HT1080 (cell line): ENCODE measurements around the gene AHNAK2. TPM values are rescaled to one million over a fixed set of nuclear protein-coding genes. Genes with fewer than 3 reads are reported as not detected.

Experiments
- DNase-seq: peaks from one replicate; pipeline ENCODE4 v3.0.0-alpha.2; 2015; ENCODE audit warnings: low read depth
- total RNA-seq: library from RNA; depleted of rRNA; stranded (reverse); fragments of >200 nt; shearing (Covaris generic); gene quantifications from 2 replicates; pipeline ENCODE4 v1.2.3, GENCODE V29; 2014

The AHNAK2 gene
- total RNA-seq, 1 experiment from 2014 or later: 54.6 TPM

DNA sequence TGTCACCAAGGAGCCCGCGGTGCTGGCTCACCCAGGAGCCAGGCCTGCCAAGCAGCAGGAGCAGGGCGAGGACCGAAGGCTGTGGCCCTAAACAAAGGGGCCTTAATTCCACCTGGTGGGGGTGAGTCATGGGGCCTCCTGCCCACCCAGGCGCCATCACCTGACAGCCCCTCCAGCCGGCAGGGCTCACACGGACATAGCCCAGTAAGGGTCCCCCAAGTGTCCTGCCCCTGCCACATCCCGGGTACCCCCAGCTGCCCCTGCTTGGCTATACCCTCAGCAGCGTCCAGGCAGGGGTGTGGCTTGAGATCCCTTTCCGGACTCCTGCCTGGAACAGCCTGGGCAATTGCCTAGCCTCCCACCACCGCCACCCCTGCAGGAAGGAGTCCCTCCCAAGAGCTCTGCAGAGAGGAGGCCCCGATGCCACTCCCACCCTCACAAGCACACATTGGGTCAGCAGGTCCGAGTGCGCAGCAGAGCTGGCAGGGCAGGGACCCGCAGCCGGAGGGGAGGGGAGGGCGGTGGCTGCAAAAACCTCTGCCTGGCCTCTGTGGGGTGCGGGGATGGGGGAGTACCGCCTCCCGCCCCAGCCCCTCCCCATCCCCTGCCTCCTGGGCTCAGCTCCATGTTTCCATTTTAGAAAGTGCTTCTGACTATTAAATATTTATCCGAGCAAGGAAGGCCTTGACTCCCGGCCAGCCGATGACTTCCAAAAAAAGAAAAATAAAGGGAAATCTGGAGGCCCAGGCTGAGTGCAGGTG, 4.6 kb downstream of the AHNAK2 start:
- peak; percentile 100 for DNase-seq

GRCh38 chr14:104973135-104973384, 5.1 kb downstream of the AHNAK2 start:
- DNase-seq: no peak

- peak; percentile 92 for DNase-seq
These were observed 5.7 kb downstream of the AHNAK2 start for GRCh38 chr14:104972301-104973134.

DNA sequence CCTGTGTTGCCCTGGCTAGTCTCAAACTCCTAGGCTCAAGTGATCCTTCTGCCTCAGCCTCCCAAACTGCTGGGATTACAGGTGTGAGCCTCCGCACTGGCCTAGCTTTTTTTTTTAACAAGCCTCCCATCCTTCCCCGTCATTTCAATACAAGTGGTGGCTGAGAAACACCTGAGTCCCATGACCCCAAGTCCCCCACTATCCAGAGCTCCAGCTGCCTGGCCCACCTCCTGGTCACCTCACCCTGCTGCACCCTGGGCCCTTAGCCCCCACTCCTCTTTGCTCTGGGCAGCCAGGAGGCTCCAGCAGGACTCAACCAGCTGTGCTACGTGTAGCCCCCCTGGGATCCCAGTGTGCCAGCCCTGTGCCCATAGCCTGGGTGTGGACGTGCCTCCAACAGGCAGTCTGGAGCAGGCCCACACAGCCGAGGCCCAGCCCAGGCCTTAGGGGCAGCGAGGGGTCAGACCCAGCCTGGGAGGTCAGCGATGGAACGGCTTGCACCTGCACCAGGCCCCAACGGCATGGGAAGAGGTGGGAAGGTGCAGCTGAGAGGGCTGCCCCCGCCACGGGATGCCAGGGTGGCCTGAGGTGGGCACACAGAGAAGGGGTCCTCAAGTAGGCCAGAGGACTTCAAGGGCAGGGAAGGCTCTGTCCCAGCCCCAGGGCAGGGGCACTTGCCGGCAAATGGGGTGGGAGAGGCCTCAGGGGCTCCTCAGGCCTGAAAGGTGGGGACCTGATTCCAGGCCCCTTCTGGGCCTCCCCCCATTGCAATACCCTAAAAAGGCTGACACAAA, 6.5 kb downstream of the AHNAK2 start:
- DNase-seq: no peak

GRCh38 chr14:104970231-104971068, 7.7 kb downstream of the AHNAK2 start:
- peak; percentile 98 for DNase-seq

- no peak for DNase-seq
These were observed 8.4 kb downstream of the AHNAK2 start for GRCh38 chr14:104969741-104970230.

DNA sequence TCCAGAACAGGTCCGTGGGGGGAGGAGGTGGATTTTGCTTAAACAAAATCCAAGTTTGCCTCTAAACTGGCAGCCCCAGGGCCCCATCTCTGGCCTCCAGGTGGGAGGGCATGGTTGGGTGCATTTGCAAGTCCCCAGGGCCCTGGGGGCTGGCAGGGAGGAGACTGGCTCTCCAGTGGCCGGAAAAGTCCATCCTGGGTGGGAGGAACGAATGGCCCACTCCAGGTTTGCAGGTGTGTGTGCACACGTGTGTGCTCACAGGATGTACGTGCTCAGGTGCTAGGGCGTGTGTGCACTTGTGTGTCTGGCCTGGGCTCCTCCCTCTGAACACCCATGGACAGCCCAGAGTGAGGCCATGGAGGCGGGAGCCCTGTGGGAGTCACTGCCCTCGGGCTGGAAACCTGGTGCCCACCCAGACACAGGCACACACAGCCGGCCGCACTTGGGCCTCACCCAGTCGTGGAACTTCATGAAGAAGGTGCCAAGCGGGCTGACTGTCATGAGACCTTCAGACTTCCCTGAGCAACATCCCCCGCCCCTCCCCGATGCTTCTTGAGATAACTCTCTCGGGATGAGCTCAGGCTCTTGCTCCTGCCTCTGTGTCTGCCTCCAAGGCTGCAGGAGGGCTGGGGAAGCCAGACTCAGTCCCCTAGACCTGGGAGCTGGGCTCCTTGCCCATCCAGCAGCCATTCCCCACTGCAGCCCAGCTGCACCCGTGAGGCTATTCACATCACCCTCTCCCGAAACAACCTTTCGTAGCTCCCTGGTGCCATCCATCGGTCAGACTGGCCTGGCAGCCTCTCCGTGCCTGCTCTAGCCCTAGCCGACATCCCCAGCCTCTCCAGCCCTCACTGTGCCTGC, 9.4 kb downstream of the AHNAK2 start:
- no peak for DNase-seq

GRCh38 chr14:104968153-104968527, 10.0 kb downstream of the AHNAK2 start:
- DNase-seq: peak; percentile 27

DNA sequence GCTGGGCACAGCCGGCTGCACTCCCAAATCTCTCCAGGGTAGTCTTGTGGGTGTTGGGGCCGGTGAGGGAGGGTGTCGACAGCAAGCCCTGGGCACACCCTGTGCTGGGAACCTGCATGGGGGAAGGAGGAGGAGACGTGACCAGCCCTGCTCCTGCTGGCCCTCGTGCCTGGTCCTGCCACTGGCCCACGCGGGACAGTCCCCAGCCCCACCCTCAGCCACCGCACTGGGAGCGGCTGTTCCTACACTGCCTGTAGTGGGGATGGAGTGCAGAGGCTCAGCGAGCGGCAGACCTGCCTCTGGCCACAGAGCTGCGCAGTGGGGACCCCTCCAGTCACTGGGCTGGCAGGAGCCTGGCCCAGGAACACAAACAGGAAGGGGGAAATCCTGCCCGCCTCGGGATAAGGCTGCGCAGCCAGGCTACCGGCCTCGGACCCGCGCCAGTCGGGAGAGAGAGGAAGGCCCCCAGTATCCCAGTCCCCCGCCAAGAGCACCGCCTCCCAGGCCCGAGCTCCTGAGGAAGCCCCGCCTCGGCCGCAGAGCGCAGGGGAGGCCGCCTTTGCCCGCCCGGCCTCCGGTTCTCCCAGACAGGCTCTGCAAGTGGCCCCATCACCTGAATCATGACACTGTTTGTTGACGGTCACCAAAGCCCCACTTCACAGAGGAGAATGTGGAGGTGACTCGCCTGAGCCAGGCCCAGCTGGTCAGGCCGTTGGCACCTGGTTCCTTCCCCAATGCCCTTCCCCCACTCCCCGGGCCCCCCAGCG, 10.6 kb downstream of the AHNAK2 start:
- DNase-seq: no peak

GRCh38 chr14:104966981-104967385, 11.2 kb downstream of the AHNAK2 start:
- no peak for DNase-seq

- no peak for DNase-seq
These were observed 11.8 kb downstream of the AHNAK2 start for GRCh38 chr14:104966261-104966865.

- DNase-seq: no peak
These were observed 12.5 kb downstream of the AHNAK2 start for GRCh38 chr14:104965561-104966231.

- DNase-seq: no peak
These were observed 13.6 kb downstream of the AHNAK2 start for GRCh38 chr14:104964546-104964945.

DNA sequence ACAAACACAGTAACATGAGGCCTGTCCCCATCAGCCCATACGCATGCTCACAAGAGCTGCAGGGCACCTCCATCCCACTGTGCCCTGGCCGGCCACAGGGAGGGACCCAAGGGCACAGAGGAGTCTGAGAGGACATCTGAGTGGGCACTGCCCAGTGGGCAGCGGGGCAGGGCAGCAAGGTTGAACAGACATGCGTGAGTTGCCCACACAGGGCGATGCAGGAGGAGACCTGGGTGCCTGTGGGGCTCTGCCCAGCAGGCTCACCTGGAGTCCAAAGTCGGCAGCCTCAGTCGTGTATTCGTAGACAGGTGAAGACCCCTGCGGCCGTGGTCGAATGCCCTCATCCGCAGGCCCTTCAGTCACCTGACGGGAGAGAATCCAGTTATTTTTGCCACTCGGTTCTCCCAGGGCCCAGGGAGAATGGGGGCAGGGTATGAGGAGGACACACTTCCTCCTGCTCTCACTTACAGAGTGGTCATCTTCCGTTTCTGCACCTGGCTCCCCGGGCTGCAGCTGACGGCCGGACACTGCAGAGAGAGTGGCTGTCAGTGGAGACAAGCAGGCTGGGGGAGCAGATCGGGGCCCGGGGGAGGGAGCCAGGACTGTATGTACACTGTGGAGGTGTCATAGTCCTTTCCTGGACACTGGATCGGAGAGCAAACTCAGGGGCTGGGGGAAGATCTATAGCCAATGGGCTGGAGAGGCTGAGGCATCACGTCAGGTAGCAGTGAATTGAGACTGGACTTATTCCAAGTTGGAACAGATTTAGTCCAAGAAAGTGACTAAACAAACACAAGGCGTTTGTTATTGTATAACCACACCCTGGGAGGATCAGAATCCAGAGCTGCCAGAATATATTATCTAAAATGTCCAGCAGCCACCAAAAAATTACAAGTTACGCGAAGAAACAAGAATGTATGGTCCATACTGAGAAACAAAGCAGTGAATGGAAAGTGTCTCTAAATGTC, 20.7 kb downstream of the AHNAK2 start:
- DNase-seq: no peak

- DNase-seq: no peak
These were observed 21.8 kb downstream of the AHNAK2 start for GRCh38 chr14:104956290-104956890.

GRCh38 chr14:104955396-104955770, 22.8 kb downstream of the AHNAK2 start:
- no peak for DNase-seq
